ENCODE measurements around the gene SPOCK2.

DNA sequence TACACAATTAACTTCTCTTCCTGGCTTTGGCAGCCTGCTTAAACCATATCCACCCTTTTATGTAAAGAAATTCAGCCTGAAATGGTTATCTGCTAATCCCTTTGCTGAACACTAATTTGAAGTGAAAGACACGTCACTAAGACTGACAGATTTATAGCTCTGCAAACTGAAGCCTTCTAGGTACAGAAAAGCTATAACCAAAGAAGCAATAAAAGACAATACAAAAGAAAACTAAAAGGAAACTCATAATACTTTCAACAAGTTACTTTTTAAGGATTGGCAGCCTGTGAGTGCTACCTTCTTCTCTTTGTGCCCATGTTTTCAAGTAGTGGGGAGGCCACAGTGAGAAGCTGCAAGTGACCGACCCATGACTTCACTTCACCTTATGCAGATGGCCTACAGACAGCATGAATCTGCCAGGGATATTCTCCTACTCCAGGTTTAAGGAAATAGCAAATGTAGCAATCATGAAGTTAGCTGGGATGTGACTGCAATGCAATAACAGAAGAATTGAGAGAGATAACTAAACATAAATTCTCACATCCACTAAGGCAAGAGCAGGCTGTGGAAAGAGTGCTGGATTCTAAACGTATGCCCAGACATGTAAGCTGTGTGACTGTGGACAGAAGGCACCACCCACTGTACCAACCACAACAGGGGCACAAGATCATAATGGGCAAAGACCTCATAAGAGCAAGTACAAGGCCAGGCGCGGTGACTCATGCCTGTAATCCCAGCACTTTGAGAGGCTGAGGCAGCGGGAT lies 10.7 kb upstream of the SPOCK2 start:
- TF ChIP-seq, protein P1, sequence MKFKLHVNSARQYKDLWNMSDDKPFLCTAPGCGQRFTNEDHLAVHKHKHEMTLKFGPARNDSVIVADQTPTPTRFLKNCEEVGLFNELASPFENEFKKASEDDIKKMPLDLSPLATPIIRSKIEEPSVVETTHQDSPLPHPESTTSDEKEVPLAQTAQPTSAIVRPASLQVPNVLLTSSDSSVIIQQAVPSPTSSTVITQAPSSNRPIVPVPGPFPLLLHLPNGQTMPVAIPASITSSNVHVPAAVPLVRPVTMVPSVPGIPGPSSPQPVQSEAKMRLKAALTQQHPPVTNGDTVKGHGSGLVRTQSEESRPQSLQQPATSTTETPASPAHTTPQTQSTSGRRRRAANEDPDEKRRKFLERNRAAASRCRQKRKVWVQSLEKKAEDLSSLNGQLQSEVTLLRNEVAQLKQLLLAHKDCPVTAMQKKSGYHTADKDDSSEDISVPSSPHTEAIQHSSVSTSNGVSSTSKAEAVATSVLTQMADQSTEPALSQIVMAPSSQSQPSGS (IDR thresholded peaks at IDR 0.05; ENCODE audit: low read length) = no peak
- TF ChIP-seq EP300 (IDR thresholded peaks at IDR 0.05; ENCODE audit: borderline replicate concordance in 1 of 2, control insufficient read depth in 1 of 2, low read depth in 2 of 2, low read length in 2 of 2) = no peak
- TF ChIP-seq POLR2A (IDR thresholded peaks at IDR 0.05; ENCODE audit: low read depth, low read length) = no peak
- no peak for TF ChIP-seq GABPA (IDR thresholded peaks at IDR 0.05; ENCODE audit: low read depth)
- no peak for TF ChIP-seq JUND (IDR thresholded peaks at IDR 0.05; ENCODE audit: low read depth, low read length)
- TF ChIP-seq SIN3A (IDR thresholded peaks at IDR 0.05; ENCODE audit: low read depth, low read length) = no peak
- TF ChIP-seq MYC (IDR thresholded peaks at IDR 0.05; ENCODE audit: insufficient read depth, insufficient read length, insufficient replicate concordance, low read length, severe bottlenecking) = no peak
- TF ChIP-seq, protein P2, sequence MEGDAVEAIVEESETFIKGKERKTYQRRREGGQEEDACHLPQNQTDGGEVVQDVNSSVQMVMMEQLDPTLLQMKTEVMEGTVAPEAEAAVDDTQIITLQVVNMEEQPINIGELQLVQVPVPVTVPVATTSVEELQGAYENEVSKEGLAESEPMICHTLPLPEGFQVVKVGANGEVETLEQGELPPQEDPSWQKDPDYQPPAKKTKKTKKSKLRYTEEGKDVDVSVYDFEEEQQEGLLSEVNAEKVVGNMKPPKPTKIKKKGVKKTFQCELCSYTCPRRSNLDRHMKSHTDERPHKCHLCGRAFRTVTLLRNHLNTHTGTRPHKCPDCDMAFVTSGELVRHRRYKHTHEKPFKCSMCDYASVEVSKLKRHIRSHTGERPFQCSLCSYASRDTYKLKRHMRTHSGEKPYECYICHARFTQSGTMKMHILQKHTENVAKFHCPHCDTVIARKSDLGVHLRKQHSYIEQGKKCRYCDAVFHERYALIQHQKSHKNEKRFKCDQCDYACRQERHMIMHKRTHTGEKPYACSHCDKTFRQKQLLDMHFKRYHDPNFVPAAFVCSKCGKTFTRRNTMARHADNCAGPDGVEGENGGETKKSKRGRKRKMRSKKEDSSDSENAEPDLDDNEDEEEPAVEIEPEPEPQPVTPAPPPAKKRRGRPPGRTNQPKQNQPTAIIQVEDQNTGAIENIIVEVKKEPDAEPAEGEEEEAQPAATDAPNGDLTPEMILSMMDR (IDR thresholded peaks at IDR 0.05 in 2 of 3, conservative IDR thresholded peaks at IDR 0.05 in 1 of 3; ENCODE audit: control insufficient read depth in 2 of 3, extremely low read depth in 1 of 3, insufficient read depth in 1 of 3, low read depth in 3 of 3, low read length in 3 of 3) = no peak
- no peak for TF ChIP-seq MEF2A (IDR thresholded peaks at IDR 0.05; ENCODE audit: insufficient read depth, low read depth, low read length)
- TF ChIP-seq, protein P3, sequence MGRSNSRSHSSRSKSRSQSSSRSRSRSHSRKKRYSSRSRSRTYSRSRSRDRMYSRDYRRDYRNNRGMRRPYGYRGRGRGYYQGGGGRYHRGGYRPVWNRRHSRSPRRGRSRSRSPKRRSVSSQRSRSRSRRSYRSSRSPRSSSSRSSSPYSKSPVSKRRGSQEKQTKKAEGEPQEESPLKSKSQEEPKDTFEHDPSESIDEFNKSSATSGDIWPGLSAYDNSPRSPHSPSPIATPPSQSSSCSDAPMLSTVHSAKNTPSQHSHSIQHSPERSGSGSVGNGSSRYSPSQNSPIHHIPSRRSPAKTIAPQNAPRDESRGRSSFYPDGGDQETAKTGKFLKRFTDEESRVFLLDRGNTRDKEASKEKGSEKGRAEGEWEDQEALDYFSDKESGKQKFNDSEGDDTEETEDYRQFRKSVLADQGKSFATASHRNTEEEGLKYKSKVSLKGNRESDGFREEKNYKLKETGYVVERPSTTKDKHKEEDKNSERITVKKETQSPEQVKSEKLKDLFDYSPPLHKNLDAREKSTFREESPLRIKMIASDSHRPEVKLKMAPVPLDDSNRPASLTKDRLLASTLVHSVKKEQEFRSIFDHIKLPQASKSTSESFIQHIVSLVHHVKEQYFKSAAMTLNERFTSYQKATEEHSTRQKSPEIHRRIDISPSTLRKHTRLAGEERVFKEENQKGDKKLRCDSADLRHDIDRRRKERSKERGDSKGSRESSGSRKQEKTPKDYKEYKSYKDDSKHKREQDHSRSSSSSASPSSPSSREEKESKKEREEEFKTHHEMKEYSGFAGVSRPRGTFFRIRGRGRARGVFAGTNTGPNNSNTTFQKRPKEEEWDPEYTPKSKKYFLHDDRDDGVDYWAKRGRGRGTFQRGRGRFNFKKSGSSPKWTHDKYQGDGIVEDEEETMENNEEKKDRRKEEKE (IDR thresholded peaks at IDR 0.05) = no peak
- TF ChIP-seq, protein P4, sequence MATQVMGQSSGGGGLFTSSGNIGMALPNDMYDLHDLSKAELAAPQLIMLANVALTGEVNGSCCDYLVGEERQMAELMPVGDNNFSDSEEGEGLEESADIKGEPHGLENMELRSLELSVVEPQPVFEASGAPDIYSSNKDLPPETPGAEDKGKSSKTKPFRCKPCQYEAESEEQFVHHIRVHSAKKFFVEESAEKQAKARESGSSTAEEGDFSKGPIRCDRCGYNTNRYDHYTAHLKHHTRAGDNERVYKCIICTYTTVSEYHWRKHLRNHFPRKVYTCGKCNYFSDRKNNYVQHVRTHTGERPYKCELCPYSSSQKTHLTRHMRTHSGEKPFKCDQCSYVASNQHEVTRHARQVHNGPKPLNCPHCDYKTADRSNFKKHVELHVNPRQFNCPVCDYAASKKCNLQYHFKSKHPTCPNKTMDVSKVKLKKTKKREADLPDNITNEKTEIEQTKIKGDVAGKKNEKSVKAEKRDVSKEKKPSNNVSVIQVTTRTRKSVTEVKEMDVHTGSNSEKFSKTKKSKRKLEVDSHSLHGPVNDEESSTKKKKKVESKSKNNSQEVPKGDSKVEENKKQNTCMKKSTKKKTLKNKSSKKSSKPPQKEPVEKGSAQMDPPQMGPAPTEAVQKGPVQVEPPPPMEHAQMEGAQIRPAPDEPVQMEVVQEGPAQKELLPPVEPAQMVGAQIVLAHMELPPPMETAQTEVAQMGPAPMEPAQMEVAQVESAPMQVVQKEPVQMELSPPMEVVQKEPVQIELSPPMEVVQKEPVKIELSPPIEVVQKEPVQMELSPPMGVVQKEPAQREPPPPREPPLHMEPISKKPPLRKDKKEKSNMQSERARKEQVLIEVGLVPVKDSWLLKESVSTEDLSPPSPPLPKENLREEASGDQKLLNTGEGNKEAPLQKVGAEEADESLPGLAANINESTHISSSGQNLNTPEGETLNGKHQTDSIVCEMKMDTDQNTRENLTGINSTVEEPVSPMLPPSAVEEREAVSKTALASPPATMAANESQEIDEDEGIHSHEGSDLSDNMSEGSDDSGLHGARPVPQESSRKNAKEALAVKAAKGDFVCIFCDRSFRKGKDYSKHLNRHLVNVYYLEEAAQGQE (IDR thresholded peaks at IDR 0.05; ENCODE audit: low read depth, low read length) = no peak

Data from GM12878 (cell line).